ENCODE measurements around the gene ALS2CL.

ALS2CL gene

GRCh38 chr3:46664188-46664970, 29.1 kb downstream of the ALS2CL start:
- no peak for DNase-seq (ENCODE audit: low spot score)

GRCh38 chr3:46663591-46664135, 29.8 kb downstream of the ALS2CL start:
- DNase-seq (ENCODE audit: low spot score): no peak

GRCh38 chr3:46662771-46663551, 30.5 kb downstream of the ALS2CL start:
- DNase-seq (ENCODE audit: low spot score): no peak

- DNase-seq (ENCODE audit: low spot score): no peak
Observed at GRCh38 chr3:46661776-46662766, 31.4 kb downstream of the ALS2CL start.

- no peak for DNase-seq (ENCODE audit: low spot score)
Observed at GRCh38 chr3:46660543-46661523, 32.6 kb downstream of the ALS2CL start.

GRCh38 chr3:46660003-46660402, 33.5 kb downstream of the ALS2CL start:
- no peak for DNase-seq (ENCODE audit: low spot score)

GRCh38 chr3:46659285-46659684, 34.2 kb downstream of the ALS2CL start:
- no peak for DNase-seq (ENCODE audit: low spot score)

- no peak for DNase-seq (ENCODE audit: low spot score)
Observed at GRCh38 chr3:46656778-46657556, 36.5 kb downstream of the ALS2CL start.

GRCh38 chr3:46655271-46655670, 38.2 kb downstream of the ALS2CL start:
- DNase-seq (ENCODE audit: low spot score): no peak

- no peak for DNase-seq (ENCODE audit: low spot score)
Observed at GRCh38 chr3:46651084-46651483, 42.4 kb downstream of the ALS2CL start.

GRCh38 chr3:46649436-46649835, 44.0 kb downstream of the ALS2CL start:
- no peak for DNase-seq (ENCODE audit: low spot score)

- DNase-seq (ENCODE audit: low spot score): no peak
Observed at GRCh38 chr3:46648096-46648495, 45.4 kb downstream of the ALS2CL start.

- no peak for DNase-seq (ENCODE audit: low spot score)
Observed at GRCh38 chr3:46646700-46647099, 46.8 kb downstream of the ALS2CL start.

- DNase-seq (ENCODE audit: low spot score): no peak
Observed at GRCh38 chr3:46643701-46644100, 49.8 kb downstream of the ALS2CL start.

- DNase-seq (ENCODE audit: low spot score): no peak
Observed at GRCh38 chr3:46642971-46643370, 50.5 kb downstream of the ALS2CL start.

- no peak for DNase-seq (ENCODE audit: low spot score)
Observed at GRCh38 chr3:46640927-46641326, 52.6 kb downstream of the ALS2CL start.

GRCh38 chr3:46639221-46639620, 54.3 kb downstream of the ALS2CL start:
- no peak for DNase-seq (ENCODE audit: low spot score)

GRCh38 chr3:46634856-46635255, 58.6 kb downstream of the ALS2CL start:
- no peak for DNase-seq (ENCODE audit: low spot score)

- no peak for DNase-seq (ENCODE audit: low spot score)
Observed at GRCh38 chr3:46632792-46633191, 60.7 kb downstream of the ALS2CL start.

All from hematopoietic multipotent progenitor cell treated with erythropoietin and hydrocortisone succinate and interleukin-3 and kit ligand, for 15 days (in vitro differentiated cells).